ENCODE measurements around the gene DNMT3A.
"Not testable (repeated sequence)": the region's sequence is repeated elsewhere in the genome, so short reads cannot be mapped to it uniquely, and the experiment has no call there.

DNMT3A gene

GRCh38 chr2:25234738-25235137, 107.0 kb downstream of the DNMT3A start:
- no peak for DNase-seq (ENCODE audit: low read depth)

DNA sequence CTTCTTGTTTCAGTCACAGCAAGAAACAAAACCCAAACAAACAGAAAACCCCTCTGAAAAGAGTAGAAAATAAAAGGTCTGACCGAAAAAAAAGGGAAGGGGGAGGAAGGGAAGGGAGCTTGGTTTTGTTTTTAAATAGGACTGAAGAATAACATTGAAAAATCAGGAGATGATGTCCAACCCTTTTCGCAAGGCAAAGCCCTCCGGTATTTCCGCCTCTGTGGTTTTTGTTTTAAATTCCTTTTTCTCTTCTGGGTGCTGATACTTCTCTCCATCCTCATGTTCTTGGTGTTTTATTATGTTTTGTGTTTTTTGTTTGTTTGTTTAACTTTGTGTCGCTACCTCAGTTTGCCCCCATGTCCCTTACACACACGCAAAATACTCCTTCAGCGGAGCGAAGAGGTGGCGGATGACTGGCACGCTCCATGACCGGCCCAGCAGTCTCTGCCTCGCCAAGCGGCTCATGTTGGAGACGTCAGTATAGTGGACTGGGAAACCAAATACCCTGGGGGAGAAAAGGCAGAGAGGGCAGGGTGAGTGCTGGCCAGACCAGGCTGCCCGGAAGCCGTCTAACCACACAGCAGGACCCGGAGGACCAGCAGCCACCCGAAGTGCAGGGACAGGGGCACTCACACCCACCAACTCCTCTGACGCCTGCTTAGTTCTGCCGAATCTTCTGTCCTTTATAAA, 107.7 kb downstream of the DNMT3A start:
- DNase-seq (ENCODE audit: low read depth) = no peak

DNA sequence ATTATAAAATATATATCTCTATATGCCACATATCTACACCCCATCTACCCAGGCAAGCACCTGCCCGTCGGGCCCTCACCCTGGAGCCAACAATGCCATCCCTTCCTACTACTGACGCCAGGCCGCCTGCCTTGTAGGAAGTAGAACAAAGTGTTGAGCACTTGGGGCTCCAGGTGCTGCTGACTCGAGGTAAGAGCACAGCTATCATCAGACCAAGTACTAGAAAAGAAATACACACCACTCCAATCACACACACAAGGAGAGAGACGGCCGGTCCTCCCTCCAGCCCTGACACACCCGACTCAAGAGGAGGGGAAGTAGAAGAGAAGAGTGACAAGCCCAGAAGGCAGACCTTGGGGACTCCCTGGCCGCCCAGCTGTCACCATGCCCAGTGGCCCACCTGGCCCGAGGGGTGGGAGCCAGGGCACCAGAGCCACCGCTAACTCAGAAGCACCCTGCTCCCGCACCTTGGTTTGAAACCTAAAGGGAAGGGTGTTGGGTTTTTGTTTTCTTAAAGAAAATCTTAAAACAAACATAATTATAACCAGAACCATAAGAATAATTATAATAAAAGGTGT, 109.4 kb downstream of the DNMT3A start:
- no peak for DNase-seq (ENCODE audit: low read depth)

GRCh38 chr2:25230948-25231311, 110.8 kb downstream of the DNMT3A start:
- no peak for DNase-seq (ENCODE audit: low read depth)

DNA sequence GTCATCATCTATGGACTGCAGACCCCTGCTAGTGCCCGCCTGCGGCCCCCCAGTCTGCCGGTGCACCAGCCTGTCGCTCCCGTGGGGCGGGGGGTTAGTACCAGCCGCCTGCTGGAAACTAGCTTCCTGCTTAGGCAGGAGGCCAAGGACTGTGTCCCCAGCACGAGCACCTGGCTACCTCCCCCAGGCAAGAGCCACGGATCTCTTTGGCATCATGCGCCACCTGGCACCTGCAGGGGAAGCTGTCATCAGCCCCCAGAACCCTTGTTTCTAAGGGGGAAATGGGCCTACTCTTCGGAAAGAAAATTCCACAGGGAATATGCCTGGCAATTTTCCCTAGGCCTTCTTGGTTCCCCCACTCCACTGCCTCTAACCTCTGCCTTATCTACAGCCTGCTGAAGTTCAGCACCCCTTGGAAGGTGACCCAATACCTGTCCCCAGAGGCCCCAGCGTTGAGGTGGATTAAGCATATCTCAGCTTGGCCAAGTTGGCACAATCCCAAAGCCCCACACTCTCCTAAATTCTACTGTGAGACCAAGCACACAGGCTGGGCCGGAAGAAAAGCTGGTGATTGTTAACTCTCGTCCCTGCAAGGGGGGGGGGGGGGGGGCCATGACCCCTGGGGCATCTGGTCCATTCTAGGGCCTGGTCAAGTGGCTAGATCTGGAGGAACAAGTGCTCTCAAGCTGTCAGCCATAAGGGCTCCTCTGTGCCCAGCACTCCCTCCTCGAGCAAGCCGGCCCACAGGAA, 111.4 kb downstream of the DNMT3A start:
- no peak for DNase-seq (ENCODE audit: low read depth)

DNA sequence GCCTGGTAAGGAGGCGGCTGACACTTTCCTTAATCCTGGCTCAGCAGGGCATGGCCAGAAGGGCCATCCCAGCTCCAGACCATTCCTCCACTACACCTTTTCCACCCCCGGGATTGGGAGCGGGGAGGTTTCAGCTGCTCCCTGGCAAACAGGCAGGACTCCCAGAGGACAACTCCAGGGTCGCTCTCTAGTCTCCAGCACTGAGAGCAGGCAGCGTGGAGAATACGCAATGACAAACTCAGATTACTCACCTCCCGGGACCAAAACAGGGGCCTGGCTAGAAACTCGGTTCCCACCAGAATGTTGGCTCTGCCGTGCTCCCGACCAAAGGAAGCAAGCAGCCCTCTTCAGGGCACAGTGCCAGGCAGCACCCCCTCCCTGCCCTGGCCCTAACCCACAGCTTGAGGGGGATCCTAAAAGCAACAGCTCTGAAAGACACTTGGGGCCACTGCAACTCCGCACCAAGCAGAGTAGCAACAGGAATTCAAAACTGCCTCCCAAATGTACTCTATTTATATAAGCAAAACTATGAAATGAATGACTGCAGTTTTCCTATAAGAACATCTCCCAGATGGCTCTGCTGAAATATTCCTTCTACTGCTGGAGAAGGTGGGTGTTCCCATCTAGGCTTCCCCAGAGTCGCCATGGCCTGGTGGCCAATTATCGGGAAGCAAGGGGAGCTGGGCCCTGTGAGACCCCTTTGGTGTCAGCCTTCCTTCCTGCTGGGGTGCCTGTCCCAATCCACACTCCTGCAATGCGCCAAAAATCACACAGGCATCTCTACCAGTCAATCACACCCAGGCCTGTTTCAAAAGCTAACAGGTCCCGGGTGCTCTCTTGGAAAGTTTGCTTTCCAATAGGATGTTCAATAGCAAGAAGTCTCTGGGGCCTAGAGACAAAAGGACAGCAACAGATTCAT, 112.2 kb downstream of the DNMT3A start:
- DNase-seq (ENCODE audit: low read depth) = no peak

DNA sequence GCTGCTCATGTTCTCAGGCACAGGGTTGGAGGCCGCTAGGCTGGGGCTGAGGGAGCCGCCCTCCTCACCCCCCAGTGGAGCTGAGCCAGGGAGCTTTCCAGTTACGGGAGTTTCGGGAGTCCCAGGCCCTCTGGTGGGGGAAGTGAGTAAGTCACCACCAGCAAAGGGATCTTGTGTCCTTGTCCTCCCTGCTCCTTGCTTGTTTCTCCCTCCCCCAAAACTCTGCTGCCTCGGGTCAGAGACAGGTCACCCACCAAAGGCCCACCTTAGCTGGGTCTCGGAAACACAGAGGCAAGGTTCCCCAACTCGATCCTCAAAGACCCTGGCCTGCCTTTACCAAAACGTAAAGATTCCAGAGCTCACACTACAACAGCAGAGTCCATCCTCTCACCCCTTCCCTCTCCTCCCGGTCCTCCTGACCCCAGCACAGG, 112.9 kb downstream of the DNMT3A start:
- no peak for DNase-seq (ENCODE audit: low read depth)

GRCh38 chr2:25227576-25227975, 114.1 kb downstream of the DNMT3A start:
- no peak for DNase-seq (ENCODE audit: low read depth)

DNA sequence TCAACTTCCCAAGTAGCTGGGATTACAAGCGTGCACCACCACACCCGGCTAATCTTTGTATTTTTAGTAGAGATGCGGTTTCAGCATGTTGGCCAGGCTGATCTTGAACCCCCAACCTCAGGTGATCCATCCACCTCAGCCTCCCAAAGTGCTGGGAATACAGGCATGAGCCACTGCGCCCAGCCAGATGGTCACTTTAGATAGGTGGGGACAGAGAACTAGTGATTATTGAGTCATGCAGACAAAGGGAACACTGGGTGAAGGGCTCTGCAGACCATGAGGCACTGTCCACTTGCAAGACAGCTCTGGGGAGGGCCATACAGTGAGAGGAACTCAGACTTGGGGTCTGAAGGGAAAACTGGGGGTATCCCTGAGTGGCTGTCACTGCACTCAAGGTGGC, 114.9 kb downstream of the DNMT3A start:
- DNase-seq (ENCODE audit: low read depth) = no peak

DNA sequence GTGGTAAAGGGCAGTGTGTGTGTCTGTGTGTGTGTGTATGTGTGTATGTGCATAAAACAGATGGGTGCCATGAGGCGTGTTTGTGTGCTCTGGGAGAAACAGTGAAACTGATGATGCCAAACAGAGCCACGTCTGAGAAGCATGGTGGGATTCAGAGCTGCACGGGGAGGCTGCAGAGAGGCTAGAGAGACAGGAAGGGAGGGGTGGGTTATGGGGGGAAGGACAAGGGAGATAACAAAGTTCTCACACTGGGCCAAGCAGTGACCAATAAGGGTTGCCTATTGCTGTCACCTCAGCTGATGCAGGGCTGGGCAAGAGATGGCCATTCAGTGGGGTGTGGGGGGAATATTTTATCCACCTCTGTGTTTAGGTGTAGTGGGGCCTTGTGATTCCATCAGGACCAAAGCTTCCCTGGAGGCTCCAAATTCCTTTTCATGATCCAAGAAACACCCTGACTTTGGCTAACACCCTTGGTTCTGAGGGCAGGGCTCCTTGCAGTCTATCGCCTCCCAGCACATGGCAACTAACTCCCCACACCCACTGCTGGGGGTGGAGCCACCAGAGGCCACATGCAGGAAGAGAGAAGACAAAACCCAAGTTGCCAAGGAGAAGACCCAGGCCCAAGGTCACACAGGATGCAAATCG, 119.1 kb downstream of the DNMT3A start:
- no peak for DNase-seq (ENCODE audit: low read depth)

GRCh38 chr2:25221579-25221978, 120.1 kb downstream of the DNMT3A start:
- DNase-seq (ENCODE audit: low read depth) = no peak

- no peak for DNase-seq (ENCODE audit: low read depth)
Observed at GRCh38 chr2:25220313-25220712, 121.4 kb downstream of the DNMT3A start.

- no peak for DNase-seq (ENCODE audit: low read depth)
Observed at GRCh38 chr2:25219621-25220020, 122.1 kb downstream of the DNMT3A start.

- no peak for DNase-seq (ENCODE audit: low read depth)
Observed at GRCh38 chr2:25218100-25218499, 123.6 kb downstream of the DNMT3A start.

GRCh38 chr2:25215948-25216679, 125.6 kb downstream of the DNMT3A start:
- DNase-seq (ENCODE audit: low read depth) = peak; percentile 88

GRCh38 chr2:25215232-25215631, 126.5 kb downstream of the DNMT3A start:
- DNase-seq (ENCODE audit: low read depth) = no peak

DNA sequence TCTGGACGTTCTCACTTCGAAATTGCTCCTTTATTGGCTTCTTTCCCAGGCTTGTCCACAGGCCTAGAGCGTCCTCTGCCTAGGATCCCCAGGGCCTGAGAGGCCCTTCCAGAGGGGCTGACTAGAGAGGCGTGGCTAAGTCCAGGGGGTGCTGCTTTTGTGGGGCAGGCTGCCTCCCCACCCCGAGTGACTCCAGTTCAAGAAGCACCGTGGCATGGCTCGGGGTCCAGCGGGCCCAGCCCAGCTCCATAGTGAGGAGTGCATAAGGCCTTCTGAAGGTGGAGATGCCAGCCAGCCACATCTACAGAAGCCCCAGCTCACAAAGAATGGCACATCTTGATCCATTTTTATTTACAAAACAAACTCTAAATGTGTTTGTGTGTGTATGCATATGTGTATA, 128.5 kb downstream of the DNMT3A start:
- no peak for DNase-seq (ENCODE audit: low read depth)

GRCh38 chr2:25210923-25211322, 130.8 kb downstream of the DNMT3A start:
- DNase-seq (ENCODE audit: low read depth) = not testable (repeated sequence)

GRCh38 chr2:25207078-25207545, 134.6 kb downstream of the DNMT3A start:
- no peak for DNase-seq (ENCODE audit: low read depth)

DNA sequence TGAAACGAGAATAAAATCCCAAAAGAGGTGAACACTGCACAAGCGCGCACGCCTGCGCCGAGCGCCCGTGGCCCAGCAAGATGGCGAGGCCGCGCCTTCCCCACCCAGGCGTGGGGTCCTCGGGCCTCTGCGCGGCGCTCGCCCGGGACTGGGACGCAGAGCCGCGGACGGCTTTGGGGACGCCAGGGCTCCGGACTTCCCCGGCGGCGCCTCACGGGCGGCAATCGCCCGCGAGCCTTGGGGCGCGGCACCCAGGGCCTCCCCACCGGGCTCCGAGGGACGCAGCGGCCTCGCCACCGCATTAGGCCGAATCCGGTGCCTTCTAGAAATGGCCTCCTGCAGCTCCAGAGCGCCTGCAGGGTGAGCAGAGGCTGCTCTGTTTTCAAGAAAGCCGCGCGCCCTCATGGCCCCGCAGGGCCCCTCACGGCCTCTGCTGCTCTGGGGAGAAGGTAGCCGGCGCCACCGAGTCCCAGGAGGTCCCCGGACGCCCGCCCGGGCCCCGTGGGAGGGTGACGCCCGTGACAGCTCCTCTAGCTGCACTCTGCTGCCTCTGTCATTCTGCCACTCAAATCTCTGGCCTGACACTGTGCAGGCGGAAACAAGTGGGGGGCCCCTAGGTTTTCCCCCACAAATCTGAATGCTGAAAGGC, 137.4 kb downstream of the DNMT3A start:
- no peak for DNase-seq (ENCODE audit: low read depth)
